ENCODE measurements around the gene KCNE4.

The KCNE4 gene

GRCh38 chr2:223088866-223089265 is 36.9 kb downstream of the KCNE4 start:
- no peak for DNase-seq

- DNase-seq = no peak
Measured at GRCh38 chr2:223090039-223090438, 38.0 kb downstream of the KCNE4 start.

GRCh38 chr2:223090540-223091235 is 38.7 kb downstream of the KCNE4 start:
- no peak for DNase-seq

GRCh38 chr2:223092667-223093066 is 40.7 kb downstream of the KCNE4 start:
- no peak for DNase-seq

GRCh38 chr2:223093436-223094241 is 41.6 kb downstream of the KCNE4 start:
- no peak for DNase-seq

- DNase-seq = no peak
Measured at GRCh38 chr2:223095207-223095606, 43.2 kb downstream of the KCNE4 start.

- no peak for DNase-seq
Measured at GRCh38 chr2:223096235-223096970, 44.4 kb downstream of the KCNE4 start.

GRCh38 chr2:223097888-223098383 is 45.9 kb downstream of the KCNE4 start:
- no peak for DNase-seq

GRCh38 chr2:223099561-223099960 is 47.6 kb downstream of the KCNE4 start:
- no peak for DNase-seq

- no peak for DNase-seq
Measured at GRCh38 chr2:223100061-223100511, 48.1 kb downstream of the KCNE4 start.

- no peak for DNase-seq
Measured at GRCh38 chr2:223101340-223102039, 49.5 kb downstream of the KCNE4 start.

- no peak for DNase-seq
Measured at GRCh38 chr2:223102040-223102400, 50.0 kb downstream of the KCNE4 start.

GRCh38 chr2:223102450-223102849 is 50.5 kb downstream of the KCNE4 start:
- no peak for DNase-seq

GRCh38 chr2:223104336-223105132 is 52.5 kb downstream of the KCNE4 start:
- DNase-seq = no peak

Data from activated naive CD4-positive, alpha-beta T cell (primary cell).